Measurements from ENCODE around the gene MISP3. TPM values are rescaled to one million over a fixed set of nuclear protein-coding genes. Genes with fewer than 3 reads are reported as not detected.
"Not testable (repeated sequence)": the region's sequence is repeated elsewhere in the genome, so short reads cannot be mapped to it uniquely, and the experiment has no call there.

The MISP3 gene
- total RNA-seq, 1 experiment from 2014 or later, result 0.54 TPM

- peaks cover 6% of the 10 kb centered on the region for H3K36me3 Mint-ChIP-seq (ENCODE audit: insufficient read depth, unreplicated experiment)
- TF ChIP-seq CTCF (IDR thresholded peaks at IDR 0.05; ENCODE audit: unreplicated experiment), result no peak
- H3K4me3 Mint-ChIP-seq (ENCODE audit: unreplicated experiment), result no peak overlapping the region
- H3K4me1 Mint-ChIP-seq (ENCODE audit: insufficient read depth, unreplicated experiment), result peaks cover 12% of the 10 kb centered on the region
- intact Hi-C loops (cut with micrococcal nuclease), result no loop called here
- no peaks in the 10 kb centered on the region for H3K9me3 Mint-ChIP-seq (ENCODE audit: unreplicated experiment)
- no peak for DNase-seq (ENCODE audit: unreplicated experiment)
- H3K27ac Mint-ChIP-seq (ENCODE audit: low read depth, unreplicated experiment), result no peak overlapping the region
- no peaks in the 10 kb centered on the region for H3K27me3 Mint-ChIP-seq (ENCODE audit: insufficient read depth, unreplicated experiment)
- ChIA-PET CTCF (interaction anchor here (0.6 kb wide), 2 partner anchors 53 to 436 kb away, joined by 3 read pairs; no protein-coding TSS in a partner anchor), POLR2A (no interaction called here)
- no TSS peak for BruUV-seq (replicated peaks)
These were observed 36.9 kb upstream of the MISP3 start for GRCh38 chr19:14035706-14036105.

GRCh38 chr19:14039181-14039580 lies 33.4 kb upstream of the MISP3 start:
- intact Hi-C loops (cut with micrococcal nuclease), result no loop called here
- TF ChIP-seq CTCF (IDR thresholded peaks at IDR 0.05; ENCODE audit: unreplicated experiment), result no peak
- H3K4me3 Mint-ChIP-seq (ENCODE audit: unreplicated experiment), result no peak overlapping the region
- CTCF ChIA-PET, result interaction anchor here (0.6 to 0.7 kb wide), 2 partner anchors 20 to 132 kb away, joined by 3 to 5 read pairs; no protein-coding TSS in a partner anchor
- H3K27ac Mint-ChIP-seq (ENCODE audit: low read depth, unreplicated experiment), result no peak overlapping the region
- BruUV-seq (replicated peaks), result no TSS peak
- H3K27me3 Mint-ChIP-seq (ENCODE audit: insufficient read depth, unreplicated experiment), result no peaks in the 10 kb centered on the region
- H3K4me1 Mint-ChIP-seq (ENCODE audit: insufficient read depth, unreplicated experiment), result no peaks in the 10 kb centered on the region
- POLR2A ChIA-PET, result no interaction called here
- H3K9me3 Mint-ChIP-seq (ENCODE audit: unreplicated experiment), result no peaks in the 10 kb centered on the region
- DNase-seq (ENCODE audit: unreplicated experiment), result no peak
- H3K36me3 Mint-ChIP-seq (ENCODE audit: insufficient read depth, unreplicated experiment), result peaks cover 6% of the 10 kb centered on the region

GRCh38 chr19:14042659-14043608 lies 29.7 kb upstream of the MISP3 start:
- BruUV-seq (replicated peaks); H3K4me1 Mint-ChIP-seq (ENCODE audit: insufficient read depth, unreplicated experiment); H3K4me3 Mint-ChIP-seq (ENCODE audit: unreplicated experiment); H3K27me3 Mint-ChIP-seq (ENCODE audit: insufficient read depth, unreplicated experiment); H3K9me3 Mint-ChIP-seq (ENCODE audit: unreplicated experiment); H3K36me3 Mint-ChIP-seq (ENCODE audit: insufficient read depth, unreplicated experiment): not testable (repeated sequence)
- DNase-seq (ENCODE audit: unreplicated experiment), result peak; percentile 72
- ChIA-PET POLR2A (interaction anchor here (0.7 kb wide), 1 partner anchor 1389 kb away, joined by 3 read pairs; no protein-coding TSS in a partner anchor), CTCF (interaction anchor here (0.6 to 2.6 kb wide), 18 partner anchors 9 to 164 kb away, joined by 3 to 10 read pairs (median 4); partner anchors contain the start of genes MISP3 and PALM3)
- intact Hi-C loops (cut with micrococcal nuclease), result loop anchor here (1.0 kb wide), 1 partner anchor 163 kb away; no protein-coding TSS in a partner anchor
- H3K27ac Mint-ChIP-seq (ENCODE audit: low read depth, unreplicated experiment), result peak overlapping the region; percentile 77
- peak; percentile 52 for TF ChIP-seq CTCF (IDR thresholded peaks at IDR 0.05; ENCODE audit: unreplicated experiment)

GRCh38 chr19:14047866-14048265 lies 24.7 kb upstream of the MISP3 start:
- intact Hi-C loops (cut with micrococcal nuclease); H3K9me3 Mint-ChIP-seq (ENCODE audit: unreplicated experiment): not testable (repeated sequence)
- POLR2A ChIA-PET, result interaction anchor here (0.6 to 1.1 kb wide), 2 partner anchors 103 to 172 kb away, joined by 3 to 5 read pairs; no protein-coding TSS in a partner anchor

More at GRCh38 chr19:14047866-14048265, 24.7 kb upstream of the MISP3 start:
- H3K4me1 Mint-ChIP-seq (ENCODE audit: insufficient read depth, unreplicated experiment); BruUV-seq (replicated peaks); H3K36me3 Mint-ChIP-seq (ENCODE audit: insufficient read depth, unreplicated experiment); DNase-seq (ENCODE audit: unreplicated experiment); H3K4me3 Mint-ChIP-seq (ENCODE audit: unreplicated experiment); H3K27ac Mint-ChIP-seq (ENCODE audit: low read depth, unreplicated experiment); H3K27me3 Mint-ChIP-seq (ENCODE audit: insufficient read depth, unreplicated experiment): not testable (repeated sequence)
- CTCF ChIA-PET, result interaction anchor here (0.6 to 2.0 kb wide), 8 partner anchors 10 to 174 kb away, joined by 3 to 12 read pairs (median 4); partner anchors contain the start of gene IL27RA

All from MCF 10A (cell line).